Keratinocyte (primary cell): ENCODE data around the gene SNX8. TPM values are rescaled to one million over a fixed set of nuclear protein-coding genes. Genes with fewer than 3 reads are reported as not detected.

Experiments
- DNase-seq: peaks from one replicate; pipeline ENCODE4 v3.0.0-alpha.2; 2011; ENCODE audit warnings: low read depth, missing footprints, low spot score
- FAIRE-seq: peaks from 2 replicates; lab custom pipeline; 2011; peaks lifted over from hg19 to GRCh38; lab: Jason Lieb, UNC
- H2AFZ ChIP-seq: 2 replicates; pipeline ENCODE4 v1.6.0; 2012; ENCODE audit warnings: low read length, control low read depth, inconsistent platforms; ENCODE audit not compliant: control insufficient read depth
- H3K27ac ChIP-seq: 2 replicates; pipeline ENCODE4 v1.5.1; 2011; ENCODE audit warnings: low read length; ENCODE audit not compliant: control insufficient read depth, insufficient read depth
- H3K27me3 ChIP-seq: 3 replicates; pipeline ENCODE4 v1.6.0; 2011; ENCODE audit warnings: low read length; ENCODE audit not compliant: control insufficient read depth, insufficient read depth; ENCODE audit errors: extremely low read depth
- H3K36me3 ChIP-seq, 2 experiments: 2 replicates in 1 of 2; 3 replicates in 1 of 2; pipeline ENCODE4 v1.5.1; 2011; ENCODE audit warnings: low read length in 2 of 2, mild to moderate bottlenecking in 1 of 2; ENCODE audit not compliant: control insufficient read depth in 2 of 2, insufficient read depth in 2 of 2; ENCODE audit errors: extremely low read depth in 1 of 2
- H3K4me1 ChIP-seq: 3 replicates; pipeline ENCODE4 v1.5.1; 2011; ENCODE audit warnings: low read length; ENCODE audit not compliant: control insufficient read depth, insufficient read depth; ENCODE audit errors: extremely low read depth
- H3K4me2 ChIP-seq: 3 replicates; pipeline ENCODE4 v1.6.0; 2011; ENCODE audit warnings: low read depth, low read length; ENCODE audit not compliant: control insufficient read depth, insufficient read depth; ENCODE audit errors: extremely low read depth
- H3K4me3 ChIP-seq, 3 experiments: fragments of 200-600 bp in 1 of 3; sonication (generic) in 1 of 3; 2 replicates in 2 of 3; 3 replicates in 1 of 3; pipeline ENCODE4 v1.5.1; 2011 to 2016; ENCODE audit warnings: low read length in 3 of 3, mild to moderate bottlenecking in 3 of 3, control low read depth in 2 of 3, inconsistent platforms in 1 of 3, low read depth in 1 of 3, mixed read lengths in 1 of 3, mixed run types in 1 of 3, moderate library complexity in 1 of 3; ENCODE audit not compliant: control insufficient read depth in 2 of 3, insufficient read depth in 2 of 3; ENCODE audit errors: extremely low read depth in 1 of 3
- H3K79me2 ChIP-seq: 2 replicates; pipeline ENCODE4 v1.6.0; 2012; ENCODE audit warnings: low read length; ENCODE audit not compliant: control insufficient read depth, insufficient read depth
- H3K9ac ChIP-seq: 3 replicates; pipeline ENCODE4 v1.6.0; 2011; ENCODE audit warnings: low read length; ENCODE audit not compliant: control insufficient read depth, insufficient read depth; ENCODE audit errors: extremely low read depth
- H3K9me1 ChIP-seq: 3 replicates; pipeline ENCODE4 v1.6.0; 2011; ENCODE audit warnings: low read length; ENCODE audit not compliant: control insufficient read depth, insufficient read depth; ENCODE audit errors: extremely low read depth
- H3K9me3 ChIP-seq: 2 replicates; pipeline ENCODE4 v1.5.1; 2012; ENCODE audit warnings: low read depth, low read length; ENCODE audit not compliant: control insufficient read depth
- H4K20me1 ChIP-seq: 3 replicates; pipeline ENCODE4 v1.6.0; 2011; ENCODE audit warnings: low read length; ENCODE audit not compliant: control insufficient read depth, insufficient read depth; ENCODE audit errors: extremely low read depth
- CTCF ChIP-seq, 3 experiments: IDR thresholded peaks in 1 of 3; conservative IDR thresholded peaks in 1 of 3; optimal IDR thresholded peaks in 1 of 3; 2 replicates in 2 of 3; 3 replicates in 1 of 3; pipeline versions ENCODE3 to v1.5.1; 2011; ENCODE audit warnings: low read length in 3 of 3, mild to moderate bottlenecking in 3 of 3, moderate library complexity in 2 of 3, control low read depth in 1 of 3, inconsistent platforms in 1 of 3; ENCODE audit not compliant: insufficient read depth in 2 of 3; ENCODE audit errors: extremely low read depth in 1 of 3
- EZH2 ChIP-seq: IDR thresholded peaks from one replicate; pipeline ENCODE4 v1.6.1; 2012; ENCODE audit warnings: inconsistent platforms, mild to moderate bottlenecking, low read length, moderate library complexity
- dilution Hi-C: fragments of 300-500 bp; cut with MboI; formaldehyde crosslinking; loops from one replicate; pipeline ENCODE4 v1.7.0; 2020; ENCODE audit warnings: low sequenced_read_pairs; ENCODE audit not compliant: extremely low pct_ligation_motif_present
- polyA plus RNA-seq, 5 experiments: library from polyadenylated mRNA; depleted of rRNA in 3 of 5; stranded (reverse) in 3 of 5; stranded (forward) in 1 of 5; unstranded in 1 of 5; fragments of >200 nt; gene quantifications; 1 replicate in 1 of 5; 2 replicates in 3 of 5; 3 replicates in 1 of 5; pipeline versions ENCODE4 v1.2.1 to v1.2.3, GENCODE V29; 2011 to 2012; ENCODE audit warnings: missing spikeins in 2 of 5, low read depth in 1 of 5, low replicate concordance in 1 of 5

SNX8 gene
- polyA plus RNA-seq, 1 donor (not counting 4 experiments of a cell fraction or from before 2014, with no cell fraction given) = 24.2 TPM

GRCh38 chr7:2258661-2259365, 55.4 kb downstream of the SNX8 start:
- Histone ChIP-seq H3K4me2 (no peak overlapping the region), H3K4me3 (no peak overlapping the region), H3K27me3 (no peaks in the 10 kb centered on the region), H3K27ac (no peak overlapping the region), H3K4me1 (peaks cover 4% of the 10 kb centered on the region), H3K9ac (no peak overlapping the region), H3K36me3 (peaks cover 0 to 8% of the 10 kb centered on the region in 2 experiments), H3K9me1 (peaks cover 5% of the 10 kb centered on the region), H2AFZ (no peak overlapping the region), H3K9me3 (no peaks in the 10 kb centered on the region), H4K20me1 (peaks cover 4% of the 10 kb centered on the region), H3K79me2 (no peaks in the 10 kb centered on the region)
- DNase-seq (no peak), FAIRE-seq (no peak)
- dilution Hi-C loops = no loop called here
- TF ChIP-seq EZH2 = no peak
- no peak for TF ChIP-seq CTCF (optimal IDR thresholded peaks at IDR 0.05 in 1 of 3, IDR thresholded peaks at IDR 0.05 in 1 of 3, conservative IDR thresholded peaks at IDR 0.05 in 1 of 3; ENCODE audit: extremely low read depth in 1 of 3, insufficient read depth in 2 of 3, low read length in 3 of 3)

GRCh38 chr7:2257651-2258050, 56.6 kb downstream of the SNX8 start:
- no peak overlapping the region for H3K4me3 ChIP-seq
- H4K20me1 ChIP-seq = peaks cover 4% of the 10 kb centered on the region
- no peaks in the 10 kb centered on the region for H3K9me3 ChIP-seq
- DNase-seq (no peak), FAIRE-seq (no peak)
- H3K36me3 ChIP-seq = peaks cover 0 to 6% of the 10 kb centered on the region in 2 experiments
- no peak overlapping the region for H3K4me2 ChIP-seq
- H3K9ac ChIP-seq = no peak overlapping the region
- H2AFZ ChIP-seq = no peak overlapping the region
- TF ChIP-seq EZH2 (no peak), CTCF (optimal IDR thresholded peaks at IDR 0.05 in 1 of 3, IDR thresholded peaks at IDR 0.05 in 1 of 3, conservative IDR thresholded peaks at IDR 0.05 in 1 of 3; ENCODE audit: extremely low read depth in 1 of 3, insufficient read depth in 2 of 3, low read length in 3 of 3) (no peak)
- dilution Hi-C loops = no loop called here
- peaks cover 5% of the 10 kb centered on the region for H3K9me1 ChIP-seq
- no peaks in the 10 kb centered on the region for H3K79me2 ChIP-seq
- H3K27ac ChIP-seq = no peak overlapping the region
- peaks cover 4% of the 10 kb centered on the region for H3K4me1 ChIP-seq
- H3K27me3 ChIP-seq = no peaks in the 10 kb centered on the region
